Astrocyte (in vitro differentiated cells and primary cell): Measurements from ENCODE around the gene MYG1. TPM values are rescaled to one million over a fixed set of nuclear protein-coding genes. Genes with fewer than 3 reads are reported as not detected.

ENCODE experiments used
- DNase-seq: peaks from one replicate; pipeline ENCODE4 v3.0.0-alpha.2; 2010; ENCODE audit warnings: low read depth
- FAIRE-seq: peaks from 2 replicates; lab custom pipeline; 2011; peaks lifted over from hg19 to GRCh38; lab: Jason Lieb, UNC
- H2AFZ ChIP-seq: 2 replicates; pipeline ENCODE4 v1.6.0; 2012; ENCODE audit warnings: low read depth, low read length, inconsistent platforms
- H3K27ac ChIP-seq: 2 replicates; pipeline ENCODE4 v1.5.1; 2011; ENCODE audit warnings: low read depth, low read length, inconsistent platforms
- H3K27me3 ChIP-seq: 2 replicates; pipeline ENCODE4 v1.6.0; 2011; ENCODE audit warnings: low read length, inconsistent platforms; ENCODE audit not compliant: insufficient read depth
- H3K36me3 ChIP-seq: 2 replicates; pipeline ENCODE4 v1.5.1; 2011; ENCODE audit warnings: low read length, inconsistent platforms; ENCODE audit not compliant: insufficient read depth
- H3K4me1 ChIP-seq: 2 replicates; pipeline ENCODE4 v1.5.1; 2011; ENCODE audit warnings: low read length, inconsistent platforms; ENCODE audit not compliant: insufficient read depth
- H3K4me2 ChIP-seq: 2 replicates; pipeline ENCODE4 v1.6.0; 2012; ENCODE audit warnings: low read length, inconsistent platforms
- H3K4me3 ChIP-seq: 2 replicates; pipeline ENCODE4 v1.5.1; 2011; ENCODE audit warnings: low read depth, mild to moderate bottlenecking, low read length, inconsistent platforms; ENCODE audit not compliant: insufficient read depth
- H3K79me2 ChIP-seq: 2 replicates; pipeline ENCODE4 v1.6.0; 2012; ENCODE audit warnings: mild to moderate bottlenecking, low read length, inconsistent platforms; ENCODE audit not compliant: insufficient read depth
- H3K9ac ChIP-seq: 2 replicates; pipeline ENCODE4 v1.6.0; 2012; ENCODE audit warnings: mild to moderate bottlenecking, low read length, inconsistent platforms
- H3K9me3 ChIP-seq: 2 replicates; pipeline ENCODE4 v1.5.1; 2012; ENCODE audit warnings: low read depth, mild to moderate bottlenecking, low read length, inconsistent platforms; ENCODE audit not compliant: insufficient read depth
- H4K20me1 ChIP-seq: 2 replicates; pipeline ENCODE4 v1.6.0; 2012; ENCODE audit warnings: low read length, inconsistent platforms; ENCODE audit not compliant: insufficient read depth
- H3K27ac Mint-ChIP-seq: one replicate; pipeline ENCODE4 v1.8.0; 2021; ENCODE audit warnings: mild to moderate bottlenecking, mixed read lengths; ENCODE audit not compliant: unreplicated experiment
- H3K27me3 Mint-ChIP-seq: one replicate; pipeline ENCODE4 v1.8.0; 2021; ENCODE audit warnings: low read depth, mixed read lengths; ENCODE audit not compliant: unreplicated experiment
- H3K36me3 Mint-ChIP-seq: one replicate; pipeline ENCODE4 v1.8.0; 2021; ENCODE audit warnings: low read depth, mixed read lengths; ENCODE audit not compliant: unreplicated experiment
- H3K4me1 Mint-ChIP-seq: one replicate; pipeline ENCODE4 v1.8.0; 2021; ENCODE audit warnings: low read depth, mixed read lengths; ENCODE audit not compliant: unreplicated experiment
- H3K4me3 Mint-ChIP-seq: one replicate; pipeline ENCODE4 v1.8.0; 2021; ENCODE audit warnings: mild to moderate bottlenecking, moderate library complexity, mixed read lengths; ENCODE audit not compliant: unreplicated experiment
- H3K9me3 Mint-ChIP-seq: one replicate; pipeline ENCODE4 v1.8.0; 2021; ENCODE audit warnings: mild to moderate bottlenecking, mixed read lengths; ENCODE audit not compliant: unreplicated experiment
- CTCF ChIP-seq: IDR thresholded peaks from 2 replicates; pipeline ENCODE4 v1.5.1; 2011; ENCODE audit warnings: low read depth, mild to moderate bottlenecking, inconsistent platforms, low read length, moderate library complexity; ENCODE audit not compliant: insufficient read depth
- EZH2 ChIP-seq: IDR thresholded peaks from 2 replicates; pipeline ENCODE4 v1.6.1; 2012; ENCODE audit warnings: mild to moderate bottlenecking, low read length, inconsistent platforms; ENCODE audit not compliant: insufficient read depth
- total RNA-seq: library from RNA; stranded (reverse); gene quantifications from 2 replicates; pipeline ENCODE4 v1.2.1, GENCODE V29; 2021

Gene MYG1
- total RNA-seq, 1 donor from 2014 or later: 40.9 TPM

GRCh38 chr12:53268630-53269562 is 30.6 kb upstream of the MYG1 start:
- peak overlapping the region; percentile 69 for H3K27ac Mint-ChIP-seq
- peak overlapping the region; percentile 80 for H3K4me3 ChIP-seq
- H3K9me3 Mint-ChIP-seq: no peaks in the 10 kb centered on the region
- H3K4me1 ChIP-seq: peaks cover 9% of the 10 kb centered on the region
- FAIRE-seq (no peak), DNase-seq (no peak)
- H2AFZ ChIP-seq: peak overlapping the region; percentile 89
- TF ChIP-seq EZH2 (no peak), CTCF (no peak)
- no peaks in the 10 kb centered on the region for H3K9me3 ChIP-seq
- H3K27me3 ChIP-seq: no peaks in the 10 kb centered on the region
- peak overlapping the region; percentile 67 for H3K27ac ChIP-seq
- H3K4me1 Mint-ChIP-seq: peaks cover 3% of the 10 kb centered on the region
- peaks cover 6% of the 10 kb centered on the region for H3K36me3 Mint-ChIP-seq
- H3K9ac ChIP-seq: peak overlapping the region; percentile 80
- H4K20me1 ChIP-seq: no peaks in the 10 kb centered on the region
- H3K27me3 Mint-ChIP-seq: peaks cover 6% of the 10 kb centered on the region
- peaks cover 31% of the 10 kb centered on the region for H3K79me2 ChIP-seq
- H3K36me3 ChIP-seq: no peaks in the 10 kb centered on the region
- peak overlapping the region; percentile 91 for H3K4me3 Mint-ChIP-seq
- peak overlapping the region; percentile 84 for H3K4me2 ChIP-seq

- Histone ChIP-seq H3K36me3 (peaks cover 3% of the 10 kb centered on the region), H3K79me2 (peaks cover 21% of the 10 kb centered on the region), H3K9ac (no peak overlapping the region), H3K27ac (no peak overlapping the region), H3K4me2 (no peak overlapping the region), H3K9me3 (no peaks in the 10 kb centered on the region), H2AFZ (no peak overlapping the region), H4K20me1 (no peaks in the 10 kb centered on the region), H3K27me3 (no peaks in the 10 kb centered on the region), H3K4me1 (no peaks in the 10 kb centered on the region), H3K4me3 (no peak overlapping the region)
- Mint-ChIP-seq H3K36me3 (peaks cover 6% of the 10 kb centered on the region), H3K27ac (no peak overlapping the region), H3K4me3 (no peak overlapping the region), H3K27me3 (peaks cover 8% of the 10 kb centered on the region), H3K4me1 (no peaks in the 10 kb centered on the region), H3K9me3 (no peaks in the 10 kb centered on the region)
- DNase-seq (no peak), FAIRE-seq (no peak)
- no peak for TF ChIP-seq CTCF
- TF ChIP-seq EZH2: no peak
Observed at GRCh38 chr12:53274445-53274844, 25.1 kb upstream of the MYG1 start.

- TF ChIP-seq CTCF (no peak), EZH2 (no peak)
- Histone ChIP-seq H3K4me2 (no peak overlapping the region), H3K36me3 (peaks cover 11% of the 10 kb centered on the region), H3K27me3 (no peaks in the 10 kb centered on the region), H2AFZ (no peak overlapping the region), H3K9me3 (no peaks in the 10 kb centered on the region), H3K4me1 (no peaks in the 10 kb centered on the region), H4K20me1 (no peaks in the 10 kb centered on the region), H3K79me2 (peaks cover 4% of the 10 kb centered on the region), H3K4me3 (no peak overlapping the region), H3K27ac (no peak overlapping the region), H3K9ac (no peak overlapping the region)
- Mint-ChIP-seq H3K27me3 (peaks cover 6% of the 10 kb centered on the region), H3K36me3 (peaks cover 2% of the 10 kb centered on the region), H3K4me3 (no peak overlapping the region), H3K9me3 (no peaks in the 10 kb centered on the region), H3K27ac (no peak overlapping the region), H3K4me1 (no peaks in the 10 kb centered on the region)
- DNase-seq (no peak), FAIRE-seq (no peak)
Observed at GRCh38 chr12:53276511-53276910, 23.0 kb upstream of the MYG1 start.
